T follicular helper cell (primary cell): ENCODE measurements around the gene TFCP2L1.

Experiments
- DNase-seq: peaks from one replicate; pipeline ENCODE4 v3.0.0-alpha.2; 2020; ENCODE audit warnings: low read depth

TFCP2L1 gene

GRCh38 chr2:121266543-121267106, 18.4 kb downstream of the TFCP2L1 start:
- DNase-seq, result no peak

GRCh38 chr2:121263996-121264715, 20.8 kb downstream of the TFCP2L1 start:
- no peak for DNase-seq

- no peak for DNase-seq
These were observed 24.4 kb downstream of the TFCP2L1 start for GRCh38 chr2:121260370-121261154.

- DNase-seq, result no peak
These were observed 27.0 kb downstream of the TFCP2L1 start for GRCh38 chr2:121258051-121258450.

GRCh38 chr2:121257480-121257840, 27.5 kb downstream of the TFCP2L1 start:
- DNase-seq, result no peak

- DNase-seq, result no peak
These were observed 28.1 kb downstream of the TFCP2L1 start for GRCh38 chr2:121256720-121257479.

GRCh38 chr2:121255358-121255757, 29.6 kb downstream of the TFCP2L1 start:
- DNase-seq, result no peak

GRCh38 chr2:121254748-121255147, 30.3 kb downstream of the TFCP2L1 start:
- DNase-seq, result no peak

GRCh38 chr2:121253674-121254240, 31.2 kb downstream of the TFCP2L1 start:
- DNase-seq, result no peak

- DNase-seq, result no peak
These were observed 31.9 kb downstream of the TFCP2L1 start for GRCh38 chr2:121253021-121253673.

GRCh38 chr2:121251497-121251896, 33.5 kb downstream of the TFCP2L1 start:
- DNase-seq, result no peak

GRCh38 chr2:121248766-121249343, 36.1 kb downstream of the TFCP2L1 start:
- no peak for DNase-seq

- DNase-seq, result no peak
These were observed 37.0 kb downstream of the TFCP2L1 start for GRCh38 chr2:121247971-121248370.

GRCh38 chr2:121247534-121247933, 37.5 kb downstream of the TFCP2L1 start:
- DNase-seq, result no peak

- no peak for DNase-seq
These were observed 38.2 kb downstream of the TFCP2L1 start for GRCh38 chr2:121246704-121247255.

- DNase-seq, result no peak
These were observed 39.1 kb downstream of the TFCP2L1 start for GRCh38 chr2:121245913-121246312.

GRCh38 chr2:121245120-121245820, 39.7 kb downstream of the TFCP2L1 start:
- DNase-seq, result no peak

- DNase-seq, result no peak
These were observed 40.4 kb downstream of the TFCP2L1 start for GRCh38 chr2:121244616-121245015.

GRCh38 chr2:121243821-121244460, 41.1 kb downstream of the TFCP2L1 start:
- DNase-seq, result no peak

- DNase-seq, result no peak
These were observed 42.0 kb downstream of the TFCP2L1 start for GRCh38 chr2:121242976-121243375.
